Activated T-helper 2 cell treated with anti-CD3 and anti-CD28 coated beads, Interferon-gamma antibody, Interleukin-2, Interleukin-4, amounts not matched to agents 10 μg/mL and 5 μg/mL and 100 μg/mL, durations not matched to agents 14 hours and 24 hours and 36 hours (primary cell): ENCODE measurements around the gene CCDC198. TPM values are rescaled to one million over a fixed set of nuclear protein-coding genes. Genes with fewer than 3 reads are reported as not detected.

Experiments used
- DNase-seq: peaks from one replicate; pipeline ENCODE4 v3.0.0; 2021; ENCODE audit warnings: low spot score
- H3K27ac Mint-ChIP-seq: one replicate; pipeline ENCODE4 v1.8.0; 2021; ENCODE audit warnings: mixed read lengths
- H3K27me3 Mint-ChIP-seq: one replicate; pipeline ENCODE4 v1.8.0; 2021; ENCODE audit warnings: low read depth, mixed read lengths
- H3K36me3 Mint-ChIP-seq: one replicate; pipeline ENCODE4 v1.8.0; 2021; ENCODE audit warnings: low read depth, mixed read lengths
- H3K4me1 Mint-ChIP-seq: one replicate; pipeline ENCODE4 v1.8.0; 2021; ENCODE audit warnings: low read depth, mixed read lengths
- H3K4me3 Mint-ChIP-seq: one replicate; pipeline ENCODE4 v1.8.0; 2021; ENCODE audit warnings: low read depth, mild to moderate bottlenecking, moderate library complexity, mixed read lengths
- H3K9me3 Mint-ChIP-seq: one replicate; pipeline ENCODE4 v1.8.0; 2021; ENCODE audit warnings: mixed read lengths
- intact Hi-C: fragments of 100-400 bp; cut with micrococcal nuclease; formaldehyde crosslinking; loops from one replicate; pipeline ENCODE4 v1.15.1; 2023
- total RNA-seq: library from RNA; stranded (reverse); gene quantifications from 2 replicates; pipeline ENCODE4 v1.2.3, GENCODE V29; 2022

The CCDC198 gene
- total RNA-seq, 1 donor from 2014 or later, result not detected

GRCh38 chr14:57491640-57492039 lies 2.0 kb downstream of the CCDC198 start:
- Mint-ChIP-seq H3K4me1 (peaks cover 2% of the 10 kb centered on the region), H3K4me3 (no peak overlapping the region), H3K27ac (no peak overlapping the region), H3K27me3 (no peaks in the 10 kb centered on the region), H3K36me3 (no peaks in the 10 kb centered on the region), H3K9me3 (no peaks in the 10 kb centered on the region)
- intact Hi-C loops, result no loop called here
- no peak for DNase-seq

GRCh38 chr14:57487771-57488170 lies 5.9 kb downstream of the CCDC198 start:
- Mint-ChIP-seq H3K27me3 (no peaks in the 10 kb centered on the region), H3K4me1 (no peaks in the 10 kb centered on the region), H3K4me3 (no peak overlapping the region), H3K27ac (no peak overlapping the region), H3K36me3 (no peaks in the 10 kb centered on the region), H3K9me3 (no peaks in the 10 kb centered on the region)
- intact Hi-C loops, result loop anchor here (5.0 kb wide), 1 partner anchor 585 kb away; no protein-coding TSS in a partner anchor
- no peak for DNase-seq

DNA sequence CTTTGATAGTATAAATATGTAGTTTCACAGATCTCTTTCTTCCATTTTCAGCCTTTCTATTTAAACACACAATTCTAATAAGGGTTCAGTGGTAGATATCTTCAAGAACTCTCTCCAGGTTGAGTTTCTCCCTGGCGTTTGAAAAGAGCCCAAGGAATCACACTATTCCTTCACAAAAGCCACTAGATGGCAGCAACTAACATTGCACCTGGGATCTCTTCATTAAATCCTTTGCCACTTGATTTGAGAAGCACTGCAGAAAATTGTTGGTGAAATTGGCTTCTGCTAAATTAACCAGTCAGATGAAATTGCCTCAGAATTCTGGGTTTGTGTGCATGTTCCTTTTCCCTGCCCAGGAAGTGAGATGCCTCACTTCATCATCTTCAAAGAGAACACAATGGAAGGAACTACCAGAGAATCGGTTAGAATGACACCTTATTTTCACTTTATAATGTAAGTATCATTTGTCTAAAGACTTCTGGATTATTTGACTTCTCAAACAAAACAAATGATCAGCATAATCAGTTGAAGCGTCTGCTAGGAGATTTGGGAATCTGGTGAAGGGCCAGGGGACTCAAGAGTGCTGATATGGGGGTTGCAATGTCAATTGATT lies 6.8 kb downstream of the CCDC198 start:
- Mint-ChIP-seq H3K27ac (no peak overlapping the region), H3K36me3 (no peaks in the 10 kb centered on the region), H3K4me3 (no peak overlapping the region), H3K27me3 (no peaks in the 10 kb centered on the region), H3K4me1 (no peaks in the 10 kb centered on the region), H3K9me3 (no peaks in the 10 kb centered on the region)
- DNase-seq, result no peak
- intact Hi-C loops, result loop anchor here (5.0 kb wide), 1 partner anchor 585 kb away; no protein-coding TSS in a partner anchor

- intact Hi-C loops, result loop anchor here (5.0 kb wide), 1 partner anchor 587 kb away; no protein-coding TSS in a partner anchor
- H3K27ac Mint-ChIP-seq, result no peak overlapping the region
- no peaks in the 10 kb centered on the region for H3K36me3 Mint-ChIP-seq
- no peak for DNase-seq
- H3K4me3 Mint-ChIP-seq, result no peak overlapping the region
- no peaks in the 10 kb centered on the region for H3K4me1 Mint-ChIP-seq
- H3K27me3 Mint-ChIP-seq, result no peaks in the 10 kb centered on the region
- H3K9me3 Mint-ChIP-seq, result no peaks in the 10 kb centered on the region
Observed at GRCh38 chr14:57485635-57486034, 8.0 kb downstream of the CCDC198 start.

GRCh38 chr14:57482120-57482519 lies 11.5 kb downstream of the CCDC198 start:
- no peak for DNase-seq
- H3K4me1 Mint-ChIP-seq, result no peaks in the 10 kb centered on the region
- H3K27me3 Mint-ChIP-seq, result no peaks in the 10 kb centered on the region
- H3K4me3 Mint-ChIP-seq, result no peak overlapping the region
- H3K27ac Mint-ChIP-seq, result no peak overlapping the region
- intact Hi-C loops, result no loop called here
- H3K9me3 Mint-ChIP-seq, result no peaks in the 10 kb centered on the region
- no peaks in the 10 kb centered on the region for H3K36me3 Mint-ChIP-seq

GRCh38 chr14:57480051-57480450 lies 13.6 kb downstream of the CCDC198 start:
- Mint-ChIP-seq H3K9me3 (no peaks in the 10 kb centered on the region), H3K27me3 (no peaks in the 10 kb centered on the region), H3K4me1 (no peaks in the 10 kb centered on the region), H3K27ac (no peak overlapping the region), H3K4me3 (no peak overlapping the region), H3K36me3 (no peaks in the 10 kb centered on the region)
- intact Hi-C loops, result no loop called here
- DNase-seq, result no peak

DNA sequence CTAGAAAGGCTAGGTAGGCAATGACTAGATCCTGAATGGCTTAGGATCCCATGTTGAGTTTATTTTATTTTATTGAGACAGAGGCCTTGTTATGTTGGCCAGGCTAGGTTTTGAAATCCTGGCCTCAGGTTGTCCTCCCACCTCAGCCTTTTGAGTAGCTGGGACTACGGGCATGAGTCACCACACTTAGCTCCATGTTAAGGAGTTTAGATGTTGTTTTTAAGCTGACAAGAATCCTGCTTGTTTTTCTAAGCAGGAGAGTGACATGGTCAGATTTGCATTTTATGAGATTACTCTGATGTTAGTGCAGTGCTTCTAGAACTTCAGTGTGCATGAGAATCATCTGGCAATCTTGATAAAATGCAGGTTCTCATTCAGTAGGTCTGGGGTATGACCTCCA lies 14.5 kb downstream of the CCDC198 start:
- H3K36me3 Mint-ChIP-seq, result no peaks in the 10 kb centered on the region
- no peaks in the 10 kb centered on the region for H3K27me3 Mint-ChIP-seq
- no peak overlapping the region for H3K27ac Mint-ChIP-seq
- H3K9me3 Mint-ChIP-seq, result no peaks in the 10 kb centered on the region
- intact Hi-C loops, result no loop called here
- no peak overlapping the region for H3K4me3 Mint-ChIP-seq
- no peak for DNase-seq
- no peaks in the 10 kb centered on the region for H3K4me1 Mint-ChIP-seq

DNA sequence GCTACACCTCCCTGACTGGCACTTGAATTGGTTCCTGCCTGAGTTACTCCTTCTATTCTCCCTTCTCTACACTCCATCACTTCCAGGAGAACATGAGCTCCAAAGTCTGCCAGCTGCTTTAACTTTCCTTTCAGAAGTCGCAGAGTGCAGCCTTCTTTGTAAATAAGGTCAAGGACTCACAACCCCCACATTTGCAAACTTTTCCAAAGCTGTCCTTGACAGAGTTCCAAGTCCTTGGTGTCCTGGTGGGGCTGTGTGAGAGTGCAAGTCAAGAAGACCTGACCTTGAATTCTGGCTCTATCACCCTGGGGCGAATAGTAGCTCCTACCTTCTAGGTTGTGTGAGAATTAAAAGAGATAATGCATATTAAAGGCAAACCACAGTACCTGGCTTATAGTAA lies 15.6 kb downstream of the CCDC198 start:
- intact Hi-C loops, result no loop called here
- Mint-ChIP-seq H3K9me3 (no peaks in the 10 kb centered on the region), H3K4me3 (no peak overlapping the region), H3K4me1 (no peaks in the 10 kb centered on the region), H3K36me3 (no peaks in the 10 kb centered on the region), H3K27me3 (no peaks in the 10 kb centered on the region), H3K27ac (no peak overlapping the region)
- DNase-seq, result no peak

DNA sequence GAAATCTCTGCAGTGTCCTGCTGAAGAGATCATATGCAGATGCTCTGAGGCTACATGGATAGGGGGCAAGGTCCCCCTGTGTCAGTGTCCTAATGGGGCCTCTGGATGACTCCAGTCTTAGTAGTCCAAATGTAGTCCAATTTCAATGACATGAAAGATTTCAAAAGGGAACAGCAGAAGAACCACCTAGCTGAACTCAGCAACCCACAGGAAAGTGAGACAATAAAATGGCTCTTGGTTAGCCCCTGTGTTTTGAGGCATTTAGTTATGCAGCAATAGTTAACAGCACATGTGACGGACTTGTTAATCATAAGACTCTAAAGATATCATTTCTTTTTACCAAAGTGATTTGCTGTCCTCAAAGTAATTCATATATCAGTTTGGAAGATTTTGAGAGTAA lies 22.7 kb downstream of the CCDC198 start:
- intact Hi-C loops, result no loop called here
- H3K27me3 Mint-ChIP-seq, result no peaks in the 10 kb centered on the region
- H3K4me1 Mint-ChIP-seq, result no peaks in the 10 kb centered on the region
- DNase-seq, result no peak
- H3K9me3 Mint-ChIP-seq, result no peaks in the 10 kb centered on the region
- H3K36me3 Mint-ChIP-seq, result no peaks in the 10 kb centered on the region
- no peak overlapping the region for H3K4me3 Mint-ChIP-seq
- H3K27ac Mint-ChIP-seq, result no peak overlapping the region

- H3K4me3 Mint-ChIP-seq, result no peak overlapping the region
- no peak for DNase-seq
- H3K27me3 Mint-ChIP-seq, result no peaks in the 10 kb centered on the region
- no peaks in the 10 kb centered on the region for H3K4me1 Mint-ChIP-seq
- no peak overlapping the region for H3K27ac Mint-ChIP-seq
- intact Hi-C loops, result no loop called here
- no peaks in the 10 kb centered on the region for H3K9me3 Mint-ChIP-seq
- H3K36me3 Mint-ChIP-seq, result no peaks in the 10 kb centered on the region
Observed at GRCh38 chr14:57464008-57464730, 29.5 kb downstream of the CCDC198 start.

DNA sequence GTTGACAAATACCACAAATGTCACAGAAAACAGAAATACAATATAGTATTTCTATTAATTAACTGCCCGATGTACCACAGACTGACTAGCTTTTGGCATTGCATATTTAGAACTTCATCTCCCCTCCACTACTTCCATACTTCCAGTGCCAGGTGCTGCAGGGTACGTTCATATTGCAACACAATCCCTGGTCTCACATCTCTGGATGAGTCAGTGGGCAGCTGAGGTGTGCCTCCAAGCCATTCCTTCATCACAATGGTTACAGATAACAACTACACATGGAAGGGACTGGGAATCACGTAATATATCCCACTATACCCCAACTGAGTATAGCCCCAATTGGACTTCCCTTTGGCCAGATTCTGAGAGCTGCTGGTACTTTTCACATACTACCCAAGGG lies 31.1 kb downstream of the CCDC198 start:
- DNase-seq, result no peak
- no peaks in the 10 kb centered on the region for H3K36me3 Mint-ChIP-seq
- H3K27ac Mint-ChIP-seq, result no peak overlapping the region
- intact Hi-C loops, result no loop called here
- no peaks in the 10 kb centered on the region for H3K9me3 Mint-ChIP-seq
- H3K27me3 Mint-ChIP-seq, result no peaks in the 10 kb centered on the region
- H3K4me1 Mint-ChIP-seq, result no peaks in the 10 kb centered on the region
- no peak overlapping the region for H3K4me3 Mint-ChIP-seq

GRCh38 chr14:57461777-57462320 lies 31.8 kb downstream of the CCDC198 start:
- no peak for DNase-seq
- Mint-ChIP-seq H3K36me3 (no peaks in the 10 kb centered on the region), H3K4me1 (no peaks in the 10 kb centered on the region), H3K4me3 (no peak overlapping the region), H3K27ac (no peak overlapping the region), H3K27me3 (no peaks in the 10 kb centered on the region), H3K9me3 (no peaks in the 10 kb centered on the region)
- intact Hi-C loops, result no loop called here

DNA sequence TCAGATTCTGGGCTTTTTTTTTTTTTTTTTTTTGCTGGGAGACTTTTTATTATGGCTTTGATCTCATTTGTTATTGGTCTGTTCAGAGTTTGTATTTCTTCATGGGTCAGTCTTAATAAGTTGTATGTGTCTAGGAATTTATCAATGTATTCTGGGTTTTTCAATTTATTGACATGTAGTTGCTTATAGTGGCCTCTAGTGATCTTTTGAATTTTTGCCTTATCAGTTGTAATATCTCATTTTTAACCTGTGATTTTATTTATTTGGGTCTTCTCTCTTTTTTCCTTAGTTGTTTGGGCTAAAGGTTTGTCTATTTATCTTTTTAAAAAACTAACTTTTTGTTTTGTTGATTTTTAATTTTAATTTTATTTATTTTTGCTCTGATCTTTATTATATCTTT lies 57.7 kb downstream of the CCDC198 start:
- no peaks in the 10 kb centered on the region for H3K36me3 Mint-ChIP-seq
- no peak overlapping the region for H3K4me3 Mint-ChIP-seq
- H3K27ac Mint-ChIP-seq, result no peak overlapping the region
- H3K9me3 Mint-ChIP-seq, result no peaks in the 10 kb centered on the region
- no peaks in the 10 kb centered on the region for H3K27me3 Mint-ChIP-seq
- no peaks in the 10 kb centered on the region for H3K4me1 Mint-ChIP-seq
- no peak for DNase-seq
- intact Hi-C loops, result no loop called here
